Activated CD8-positive, alpha-beta memory T cell treated with anti-CD3 and anti-CD28 coated beads, Interleukin-2, amount 50 U/mL, for 24 hours (primary cell): Measurements from ENCODE around the gene GPR15.

Experiments
- DNase-seq: peaks from one replicate; pipeline ENCODE4 v3.0.0-alpha.2; 2020; ENCODE audit errors: extremely low read depth

GPR15 gene

DNA sequence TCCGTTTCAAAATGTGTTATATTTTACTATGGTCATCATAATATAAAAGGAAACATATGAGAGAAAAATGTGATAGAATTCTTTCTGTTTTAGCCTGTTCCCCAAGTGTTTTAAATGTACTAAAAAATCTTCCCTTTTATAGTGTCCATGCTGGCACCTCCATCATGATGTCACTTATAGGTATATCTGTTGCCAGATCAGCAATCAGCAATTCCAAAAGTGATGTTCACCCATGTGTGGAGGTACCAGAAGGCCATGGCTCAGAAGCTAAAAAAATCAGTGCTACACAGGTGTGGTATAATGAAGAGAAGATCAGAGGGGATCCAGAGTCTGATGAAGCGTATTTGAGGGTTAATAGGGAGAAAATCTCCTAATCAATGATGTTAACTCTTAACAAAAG is 1.1 kb upstream of the GPR15 start:
- no peak for DNase-seq

- no peak for DNase-seq
Observed at GRCh38 chr3:98532275-98532637, 478 bp downstream of the GPR15 start.

DNA sequence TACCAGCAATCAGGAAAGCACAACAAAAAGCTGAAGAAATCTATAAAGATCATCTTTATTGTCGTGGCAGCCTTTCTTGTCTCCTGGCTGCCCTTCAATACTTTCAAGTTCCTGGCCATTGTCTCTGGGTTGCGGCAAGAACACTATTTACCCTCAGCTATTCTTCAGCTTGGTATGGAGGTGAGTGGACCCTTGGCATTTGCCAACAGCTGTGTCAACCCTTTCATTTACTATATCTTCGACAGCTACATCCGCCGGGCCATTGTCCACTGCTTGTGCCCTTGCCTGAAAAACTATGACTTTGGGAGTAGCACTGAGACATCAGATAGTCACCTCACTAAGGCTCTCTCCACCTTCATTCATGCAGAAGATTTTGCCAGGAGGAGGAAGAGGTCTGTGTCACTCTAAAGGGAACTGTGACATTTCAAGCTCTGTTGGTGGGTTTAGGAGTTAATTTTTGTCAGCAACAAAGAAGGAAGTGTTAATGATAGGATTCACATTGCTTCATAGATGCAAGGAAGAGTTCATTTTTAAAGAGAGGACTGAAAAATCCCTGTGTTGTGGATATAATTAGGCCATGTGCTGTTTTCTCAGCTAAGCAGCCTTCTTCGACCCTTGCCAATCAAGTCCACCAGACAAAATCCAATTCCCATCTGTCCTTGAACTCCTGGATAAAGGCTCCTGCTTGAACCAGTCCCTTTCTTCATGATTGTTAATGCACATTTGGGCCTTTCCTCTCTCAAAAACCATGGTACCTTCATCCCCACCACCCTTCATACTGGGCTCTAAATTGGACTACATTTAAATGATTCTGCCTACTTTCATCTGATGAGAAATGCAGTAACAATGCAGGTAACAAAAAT is 1.2 kb downstream of the GPR15 start:
- no peak for DNase-seq

DNA sequence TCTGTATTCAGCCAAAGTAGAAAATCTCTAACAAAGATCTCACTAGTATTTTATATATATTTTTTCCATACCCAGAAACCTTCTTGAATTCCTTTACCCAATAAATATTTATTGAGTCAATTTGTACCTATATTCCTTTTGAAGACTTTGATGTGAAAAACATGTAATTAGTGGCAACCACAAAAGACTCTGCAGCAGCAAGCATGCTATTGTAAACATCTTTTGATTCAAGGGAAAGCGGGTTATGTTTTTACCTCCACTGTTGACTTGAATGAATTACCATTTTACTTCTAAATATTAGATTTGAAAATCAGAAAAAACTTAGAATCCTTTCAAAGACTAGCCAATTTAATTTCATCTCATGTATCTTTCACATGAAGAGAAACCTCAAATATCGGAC is 2.4 kb downstream of the GPR15 start:
- DNase-seq, result no peak

DNA sequence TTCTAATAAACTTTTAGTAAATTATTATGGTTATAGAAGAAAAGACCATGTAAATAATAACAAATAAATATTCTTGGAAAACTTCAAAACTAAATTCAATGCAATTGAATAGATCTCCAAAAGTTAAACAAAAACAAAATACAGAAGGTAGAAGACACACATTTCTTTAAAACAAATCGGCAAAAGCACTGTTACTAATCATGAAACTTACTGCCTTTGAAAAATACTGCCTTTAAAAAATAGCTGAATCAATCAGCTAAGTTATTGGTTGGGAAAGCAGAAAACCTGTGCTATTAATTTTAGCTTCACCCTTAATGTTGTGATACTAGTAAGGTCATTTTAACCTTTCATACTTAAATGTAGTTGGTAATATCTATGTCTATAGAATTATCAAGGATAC is 3.0 kb downstream of the GPR15 start:
- DNase-seq, result no peak

DNA sequence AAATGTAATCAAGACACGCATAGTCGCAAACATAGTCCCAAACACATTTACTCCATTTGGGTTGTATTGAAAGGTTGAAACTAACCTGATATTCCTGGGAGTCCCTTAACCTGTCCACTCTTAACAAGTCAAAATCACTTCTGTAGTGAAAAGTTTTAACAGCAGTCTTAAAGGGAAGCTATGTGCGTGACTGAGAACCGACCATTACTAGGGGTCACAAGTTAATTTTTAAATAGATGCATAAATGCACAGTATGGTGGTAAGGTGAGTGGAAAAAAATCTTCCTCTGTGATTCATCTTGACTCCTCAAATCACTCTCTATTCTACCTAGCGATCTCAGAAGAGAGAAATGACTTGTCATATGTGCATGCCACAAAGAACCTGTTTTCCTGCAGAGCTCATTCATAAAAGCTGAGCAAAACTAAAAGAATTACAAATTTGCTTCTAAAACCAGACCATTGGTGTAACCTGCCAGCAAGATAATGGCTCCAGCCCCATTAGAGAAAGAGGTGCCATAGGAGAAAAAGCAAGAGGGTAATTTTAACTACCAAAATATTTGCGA is 4.8 kb downstream of the GPR15 start:
- DNase-seq, result no peak

DNA sequence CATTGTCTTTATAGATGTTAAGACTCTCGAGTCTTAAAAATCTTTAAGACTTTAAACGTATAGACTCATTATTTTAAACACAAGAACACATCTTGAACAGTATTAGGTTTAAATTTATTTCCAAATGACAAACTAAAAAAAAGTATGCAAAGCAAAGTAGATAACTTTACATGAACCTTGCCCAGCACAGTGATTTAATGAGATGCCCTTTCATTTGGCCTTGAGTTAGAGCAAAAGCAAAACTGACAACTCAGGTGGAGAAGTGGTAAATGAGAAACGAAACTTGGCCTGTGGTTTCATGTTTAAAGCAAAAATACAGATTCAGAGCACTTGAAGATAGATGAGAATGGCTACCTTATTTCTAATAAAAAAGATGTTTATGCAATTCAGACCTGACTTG is 8.6 kb downstream of the GPR15 start:
- no peak for DNase-seq

DNA sequence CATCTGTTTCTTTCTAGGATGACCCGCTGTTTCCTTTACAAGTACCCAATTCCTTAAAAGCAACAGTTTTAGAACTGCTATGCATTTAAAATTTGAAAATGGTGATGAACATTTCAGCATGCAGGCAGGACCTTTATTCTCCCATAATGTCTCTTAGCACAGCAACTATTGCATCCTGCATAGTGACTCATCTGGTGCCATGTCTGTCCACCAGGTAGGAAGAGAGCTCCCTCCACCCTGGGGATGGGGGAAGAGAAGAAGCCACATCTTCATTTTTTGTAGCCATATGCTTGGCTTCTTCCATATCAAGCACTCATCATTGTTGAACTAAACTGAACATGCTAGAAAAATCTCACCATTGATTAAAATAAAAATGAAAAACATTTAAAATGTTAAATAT is 9.9 kb downstream of the GPR15 start:
- no peak for DNase-seq

- DNase-seq, result no peak
Observed at GRCh38 chr3:98542623-98543022, 10.8 kb downstream of the GPR15 start.

DNA sequence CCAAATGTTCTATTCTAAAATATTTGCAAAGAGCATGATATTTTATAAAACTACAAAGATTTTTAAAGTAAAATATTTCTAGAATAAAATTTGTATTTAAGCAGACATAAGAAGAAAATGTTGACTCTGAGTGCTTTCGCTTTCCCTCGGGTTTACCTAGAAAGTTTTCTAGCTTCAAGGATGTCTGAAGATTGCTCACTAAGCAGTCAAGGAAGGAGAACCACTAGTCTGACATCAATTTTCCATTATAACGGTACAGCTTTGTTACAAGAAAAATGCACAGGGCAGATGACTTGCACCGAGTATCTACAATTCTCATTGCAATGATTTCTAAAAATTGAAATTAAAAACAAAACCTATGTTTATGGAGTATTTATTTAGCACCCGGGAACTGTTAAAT is 14.2 kb downstream of the GPR15 start:
- DNase-seq, result no peak

GRCh38 chr3:98548544-98548943 is 16.8 kb downstream of the GPR15 start:
- no peak for DNase-seq

GRCh38 chr3:98550833-98551232 is 19.1 kb downstream of the GPR15 start:
- no peak for DNase-seq

DNA sequence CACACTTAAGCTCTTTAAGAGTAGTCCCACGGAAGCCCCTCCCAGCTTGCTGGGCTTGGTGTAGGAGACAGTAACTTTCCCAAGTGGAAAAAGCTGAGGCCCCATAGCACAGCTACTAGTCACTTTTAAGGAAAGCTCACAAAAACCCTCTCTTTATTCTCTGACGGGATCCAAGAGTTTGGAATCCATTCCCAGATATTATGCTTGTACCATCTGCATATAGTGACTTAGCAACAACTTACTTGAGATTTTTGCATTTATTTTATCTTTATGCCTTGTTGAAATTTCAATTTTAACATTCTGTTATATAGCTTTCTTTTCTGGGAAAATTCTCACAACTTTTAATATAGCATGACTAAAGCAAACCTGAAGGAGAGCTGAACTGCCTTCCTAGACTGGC is 19.5 kb downstream of the GPR15 start:
- no peak for DNase-seq

DNA sequence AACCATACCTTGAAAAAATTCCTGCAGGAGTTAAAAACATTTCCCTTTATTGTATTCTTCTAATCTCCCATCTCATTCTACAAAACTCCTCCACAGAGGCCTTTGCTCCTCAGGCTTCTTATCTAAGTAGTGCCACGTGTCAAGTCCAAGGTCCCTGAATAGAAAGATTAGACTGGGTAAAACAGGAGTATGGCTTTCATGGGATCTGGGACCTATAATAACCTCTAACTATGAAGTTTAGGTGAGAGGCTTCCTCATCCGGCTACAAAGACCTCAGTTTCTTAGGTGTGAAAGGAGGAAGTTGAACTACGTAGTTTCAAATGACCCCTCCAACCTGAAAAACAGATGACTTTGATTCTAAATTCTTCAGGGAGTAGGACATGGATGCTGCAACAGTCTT is 20.0 kb downstream of the GPR15 start:
- DNase-seq, result no peak

DNA sequence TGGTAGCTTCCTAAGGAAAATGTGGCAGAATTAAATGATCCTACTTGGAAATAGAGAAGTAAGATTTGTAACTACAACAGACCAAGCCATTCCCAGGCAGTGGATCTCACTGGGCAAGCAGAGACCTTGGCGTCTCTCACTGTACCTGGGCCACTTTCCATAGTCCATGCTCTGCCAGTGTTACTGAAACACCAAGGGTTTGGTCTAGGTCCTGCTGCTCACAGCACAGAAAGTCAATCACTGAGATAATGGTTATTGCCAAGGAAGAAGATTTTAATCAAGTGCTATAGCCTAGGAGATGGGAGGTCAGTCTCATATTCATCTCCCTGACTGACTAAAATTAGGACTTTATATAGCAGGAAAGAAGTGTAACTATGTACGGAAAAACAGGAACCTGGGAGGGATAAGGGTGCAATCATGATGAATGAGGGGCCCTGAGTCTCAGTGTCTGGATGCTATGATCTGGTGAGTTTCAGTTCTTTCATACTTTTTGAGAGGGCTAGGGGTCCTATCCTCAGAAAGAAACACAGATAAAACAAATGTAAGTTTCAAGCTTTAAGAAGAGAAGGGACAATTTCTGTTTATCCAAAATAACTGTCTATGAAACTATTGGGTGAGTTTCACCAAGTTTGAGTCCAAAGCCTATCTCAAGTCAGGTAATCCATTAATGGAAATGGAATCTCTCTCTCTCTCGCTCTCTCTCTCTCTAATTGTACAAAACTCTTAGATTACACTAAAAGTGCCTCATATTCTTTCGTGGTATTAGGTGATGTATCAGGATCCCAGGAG is 20.6 kb downstream of the GPR15 start:
- no peak for DNase-seq

GRCh38 chr3:98553021-98553563 is 21.3 kb downstream of the GPR15 start:
- no peak for DNase-seq

GRCh38 chr3:98553753-98554152 is 22.0 kb downstream of the GPR15 start:
- no peak for DNase-seq

DNA sequence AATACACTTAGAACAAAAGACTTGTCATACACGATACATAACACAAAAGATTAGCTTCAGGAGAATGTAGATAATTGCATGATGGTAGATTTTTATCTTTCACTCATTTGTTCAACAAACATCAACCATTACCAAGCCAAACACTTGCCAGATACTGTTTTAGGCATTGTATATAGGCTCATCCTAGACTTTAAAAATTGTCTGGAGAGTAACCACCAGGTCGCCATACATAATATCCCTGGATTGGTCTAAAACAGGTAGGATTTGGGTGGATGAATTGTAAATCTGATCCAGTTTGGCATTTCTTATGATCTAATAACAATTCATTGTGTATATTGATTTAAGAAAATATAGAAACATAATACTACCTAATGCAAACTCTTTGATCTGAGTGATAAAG is 22.8 kb downstream of the GPR15 start:
- DNase-seq, result no peak

DNA sequence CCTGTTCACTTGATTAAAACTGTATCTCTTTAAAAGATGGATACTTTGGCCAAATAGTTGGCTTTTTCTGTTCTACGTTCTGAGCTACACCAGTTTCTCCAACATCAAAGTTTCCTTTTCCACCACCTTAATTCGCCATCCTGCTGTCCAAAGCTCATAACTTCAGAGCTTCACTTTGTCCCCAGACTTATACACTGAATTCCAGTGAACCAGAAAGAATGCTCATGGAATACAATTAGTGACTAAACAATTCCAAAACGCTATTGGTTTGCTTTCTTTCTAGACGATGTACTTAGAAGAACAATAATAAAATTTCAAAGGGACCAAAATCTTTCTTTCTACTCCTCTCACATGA is 23.2 kb downstream of the GPR15 start:
- DNase-seq, result no peak

GRCh38 chr3:98556164-98557130 is 24.7 kb downstream of the GPR15 start:
- peak; percentile 49 for DNase-seq

DNA sequence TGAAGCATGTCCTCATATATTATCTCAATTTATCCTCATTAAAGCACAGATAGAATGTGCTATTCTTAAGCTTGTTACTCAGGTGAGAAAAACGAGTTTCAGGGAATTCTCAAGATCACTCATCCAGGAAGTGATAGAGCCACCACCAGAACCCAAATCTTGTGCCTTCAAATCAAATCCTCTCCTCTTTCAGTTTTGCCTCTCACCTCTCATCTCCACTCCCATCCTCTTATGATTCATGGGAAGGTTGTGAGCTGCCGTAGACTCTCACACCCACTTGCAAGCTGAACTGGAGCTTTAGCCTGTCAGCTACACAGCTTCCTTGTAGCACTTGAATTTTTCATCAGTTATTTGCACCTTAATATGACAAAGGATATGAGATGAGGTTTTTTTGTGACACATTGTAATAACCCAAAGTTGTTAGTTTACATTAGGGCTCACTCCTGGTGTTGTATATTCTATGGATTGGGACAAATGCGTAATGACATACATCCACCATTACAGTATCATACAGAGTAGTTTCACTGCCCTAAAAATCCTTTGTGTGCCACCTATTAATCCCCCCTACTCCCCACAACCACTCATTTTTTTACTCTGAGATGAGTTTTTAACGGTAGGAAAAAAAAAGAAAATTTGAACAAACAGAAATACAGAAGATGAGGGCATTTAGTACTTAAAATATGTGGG is 25.7 kb downstream of the GPR15 start:
- no peak for DNase-seq
